ENCODE data around the gene RREB1. TPM values are rescaled to one million over a fixed set of nuclear protein-coding genes. Genes with fewer than 3 reads are reported as not detected.

RREB1 gene
- total and polyA plus RNA-seq, 3 donors from 2014 or later = 30.0 to 79.2 (median 75.0) TPM

DNA sequence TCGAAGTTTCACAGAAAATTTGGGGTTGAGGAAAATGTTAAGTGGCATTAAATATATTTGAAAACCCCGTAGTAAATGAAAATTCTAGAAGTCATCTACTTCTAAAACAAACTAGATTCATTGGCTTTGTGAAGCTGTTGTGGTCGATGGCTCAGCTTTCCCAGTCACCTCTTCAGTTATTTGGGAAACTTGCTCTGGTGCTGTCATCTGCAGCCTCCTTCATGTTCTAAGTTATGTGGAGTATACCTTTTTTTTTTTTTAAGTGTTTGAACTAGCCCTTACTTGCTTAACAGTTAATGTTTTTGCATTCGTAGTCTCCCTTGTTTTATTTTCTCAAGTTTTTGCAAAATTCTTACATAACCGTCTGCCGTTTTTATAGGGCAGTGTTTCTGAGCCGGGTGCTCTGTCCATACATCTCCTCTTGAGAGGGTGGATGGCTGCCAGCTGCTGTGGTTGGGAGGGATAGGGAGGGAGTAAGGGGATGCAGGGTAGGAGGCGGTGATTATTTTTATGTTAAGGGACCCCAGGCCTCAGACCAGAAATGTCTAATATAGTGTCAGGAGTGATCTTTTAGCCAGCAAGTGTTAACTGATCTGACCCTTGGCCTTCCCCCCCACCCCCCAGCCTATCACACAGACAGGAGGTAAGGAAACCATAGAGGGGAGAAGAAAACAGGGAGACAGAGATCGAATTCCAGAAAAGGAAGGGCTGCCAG lies 7.1 kb downstream of the RREB1 start:
- intact Hi-C loops (cut with DNase I; ENCODE audit: low total_unique reads) = no loop called here
- Histone ChIP-seq H3K4me1 (peaks cover 37% of the 10 kb centered on the region), H3K27ac (no peak overlapping the region), H3K4me3 (no peak overlapping the region), H3K36me3 (ENCODE audit: low read depth, missing control alignments) (no peaks in the 10 kb centered on the region), H3K27me3 (no peaks in the 10 kb centered on the region), H3K9me3 (no peaks in the 10 kb centered on the region)
- TF ChIP-seq, protein P1, sequence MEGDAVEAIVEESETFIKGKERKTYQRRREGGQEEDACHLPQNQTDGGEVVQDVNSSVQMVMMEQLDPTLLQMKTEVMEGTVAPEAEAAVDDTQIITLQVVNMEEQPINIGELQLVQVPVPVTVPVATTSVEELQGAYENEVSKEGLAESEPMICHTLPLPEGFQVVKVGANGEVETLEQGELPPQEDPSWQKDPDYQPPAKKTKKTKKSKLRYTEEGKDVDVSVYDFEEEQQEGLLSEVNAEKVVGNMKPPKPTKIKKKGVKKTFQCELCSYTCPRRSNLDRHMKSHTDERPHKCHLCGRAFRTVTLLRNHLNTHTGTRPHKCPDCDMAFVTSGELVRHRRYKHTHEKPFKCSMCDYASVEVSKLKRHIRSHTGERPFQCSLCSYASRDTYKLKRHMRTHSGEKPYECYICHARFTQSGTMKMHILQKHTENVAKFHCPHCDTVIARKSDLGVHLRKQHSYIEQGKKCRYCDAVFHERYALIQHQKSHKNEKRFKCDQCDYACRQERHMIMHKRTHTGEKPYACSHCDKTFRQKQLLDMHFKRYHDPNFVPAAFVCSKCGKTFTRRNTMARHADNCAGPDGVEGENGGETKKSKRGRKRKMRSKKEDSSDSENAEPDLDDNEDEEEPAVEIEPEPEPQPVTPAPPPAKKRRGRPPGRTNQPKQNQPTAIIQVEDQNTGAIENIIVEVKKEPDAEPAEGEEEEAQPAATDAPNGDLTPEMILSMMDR (IDR thresholded peaks at IDR 0.05) = no peak
- no peak for TF ChIP-seq POLR2A (IDR thresholded peaks at IDR 0.05)
- DNase-seq = no peak
- WGBS, 2 donors = 75 to 81% methylated on average over 9 of the region's 9 CpGs

DNA sequence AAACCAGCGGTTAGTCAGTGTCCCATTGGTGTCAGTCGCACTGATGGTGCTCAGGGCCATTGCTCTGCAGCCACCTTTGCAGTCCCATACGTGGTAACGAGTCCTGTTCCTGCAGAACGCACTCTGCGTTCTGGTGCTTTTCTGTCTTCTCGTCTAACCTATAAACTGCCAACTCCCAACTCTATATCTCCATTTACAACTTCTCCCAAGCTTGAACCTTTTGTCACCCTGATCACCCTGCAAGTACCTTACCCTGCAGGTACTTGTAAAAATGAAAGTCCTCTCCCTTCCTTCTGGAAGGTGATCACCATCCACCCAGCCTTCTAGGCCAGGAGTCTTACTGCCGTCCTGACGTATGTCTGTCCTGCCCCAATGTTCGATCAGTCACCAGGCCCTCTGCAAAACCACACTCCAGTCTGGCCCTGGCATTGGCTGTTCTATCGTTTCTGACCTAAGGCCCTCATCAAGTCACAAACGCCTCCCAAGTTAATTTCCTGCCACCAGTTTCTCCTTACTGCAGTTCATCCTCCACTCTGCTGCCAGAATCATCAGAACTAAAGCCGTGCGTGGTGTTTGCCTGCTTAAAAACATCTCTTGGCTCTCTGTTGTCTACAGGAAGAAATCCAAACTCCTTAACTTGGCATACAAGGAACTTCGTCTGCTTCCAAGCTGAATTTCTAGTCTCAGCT lies 7.9 kb downstream of the RREB1 start:
- WGBS, 2 donors = 56% methylated on average over 15 of the region's 15 CpGs
- peak; percentile 40 for DNase-seq
- peaks cover 30% of the 10 kb centered on the region for H3K4me1 ChIP-seq
- intact Hi-C loops (cut with DNase I; ENCODE audit: low total_unique reads) = no loop called here
- TF ChIP-seq, protein P1 (IDR thresholded peaks at IDR 0.05) = no peak
- TF ChIP-seq POLR2A (IDR thresholded peaks at IDR 0.05) = no peak
- no peaks in the 10 kb centered on the region for H3K9me3 ChIP-seq
- H3K4me3 ChIP-seq = no peak overlapping the region
- H3K27ac ChIP-seq = peak overlapping the region in 1 of 2 donors; percentile 37
- H3K36me3 ChIP-seq (ENCODE audit: low read depth, missing control alignments) = no peaks in the 10 kb centered on the region
- no peaks in the 10 kb centered on the region for H3K27me3 ChIP-seq

DNA sequence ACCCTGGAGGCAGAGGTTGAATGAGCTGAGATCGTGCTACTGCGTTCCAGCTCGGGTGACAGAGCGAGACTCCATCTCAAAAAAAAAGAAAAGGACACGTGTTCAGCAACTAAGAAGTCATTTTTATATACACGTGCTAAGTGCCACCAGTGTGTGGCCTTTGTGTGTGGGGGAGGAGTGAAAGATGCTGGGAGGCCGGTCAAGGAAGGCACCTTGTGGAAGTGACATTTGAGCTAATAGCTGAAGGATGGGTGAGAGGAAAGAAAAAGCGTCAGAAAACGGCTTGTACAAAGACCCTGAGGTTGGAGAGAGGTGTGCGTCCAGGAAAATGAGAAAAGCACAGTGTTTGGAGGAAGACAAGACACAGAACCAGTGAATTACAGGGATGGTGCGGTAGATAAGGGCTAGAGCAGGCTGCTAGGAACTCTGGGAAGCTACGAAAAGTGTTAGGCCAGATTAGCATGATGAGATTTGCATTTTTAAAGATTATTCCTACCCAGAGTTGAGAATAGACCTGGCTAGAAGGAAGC lies 11.6 kb downstream of the RREB1 start:
- Histone ChIP-seq H3K9me3 (no peaks in the 10 kb centered on the region), H3K27me3 (no peaks in the 10 kb centered on the region), H3K27ac (no peak overlapping the region), H3K4me1 (peaks cover 11% of the 10 kb centered on the region), H3K4me3 (no peak overlapping the region), H3K36me3 (ENCODE audit: low read depth, missing control alignments) (no peaks in the 10 kb centered on the region)
- DNase-seq = no peak
- TF ChIP-seq POLR2A (IDR thresholded peaks at IDR 0.05) = no peak
- TF ChIP-seq, protein P1 (IDR thresholded peaks at IDR 0.05) = no peak
- intact Hi-C loops (cut with DNase I; ENCODE audit: low total_unique reads) = no loop called here
- 66 to 79% methylated on average over 12 of the region's 12 CpGs for WGBS, 2 donors

DNA sequence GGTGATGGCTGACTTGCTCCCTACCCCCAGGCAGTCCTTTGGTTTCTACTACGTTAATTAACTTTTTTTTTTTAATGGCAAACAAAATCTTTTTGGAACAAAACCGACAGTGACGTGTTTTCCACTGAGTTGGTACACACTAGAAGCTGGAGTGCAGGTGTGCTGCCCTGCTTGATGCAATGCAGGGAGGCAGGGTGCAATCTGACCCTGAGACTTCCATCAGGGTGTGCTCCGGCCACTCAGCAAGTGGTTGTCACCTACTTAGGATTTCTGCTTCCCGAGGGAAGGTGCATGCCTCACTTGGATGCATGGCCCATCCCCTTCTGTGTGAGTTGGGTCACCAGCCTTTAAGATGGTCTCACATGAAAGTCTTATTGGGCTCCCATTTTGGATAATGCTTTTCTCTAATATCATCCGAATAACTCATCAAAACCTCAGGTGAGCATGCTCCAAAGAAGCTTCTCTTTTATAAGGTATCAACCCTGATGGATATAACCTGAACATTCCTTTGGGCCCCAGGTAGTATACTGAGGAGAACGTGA lies 14.0 kb downstream of the RREB1 start:
- Histone ChIP-seq H3K27me3 (no peaks in the 10 kb centered on the region), H3K9me3 (no peaks in the 10 kb centered on the region), H3K36me3 (ENCODE audit: low read depth, missing control alignments) (no peaks in the 10 kb centered on the region), H3K4me3 (no peak overlapping the region), H3K4me1 (no peaks in the 10 kb centered on the region), H3K27ac (no peak overlapping the region)
- no peak for TF ChIP-seq POLR2A (IDR thresholded peaks at IDR 0.05)
- TF ChIP-seq, protein P1 (IDR thresholded peaks at IDR 0.05) = no peak
- intact Hi-C loops (cut with DNase I; ENCODE audit: low total_unique reads) = no loop called here
- no peak for DNase-seq
- WGBS, 2 donors = 88 to 91% methylated on average over 7 of the region's 7 CpGs

Data from testis (tissue), 3 donors.